Measurements from ENCODE around the gene GFY. TPM values are rescaled to one million over a fixed set of nuclear protein-coding genes. Genes with fewer than 3 reads are reported as not detected.

The GFY gene
- total RNA-seq, 2 donors from 2014 or later = 0.18 TPM; not detected in 1

DNA sequence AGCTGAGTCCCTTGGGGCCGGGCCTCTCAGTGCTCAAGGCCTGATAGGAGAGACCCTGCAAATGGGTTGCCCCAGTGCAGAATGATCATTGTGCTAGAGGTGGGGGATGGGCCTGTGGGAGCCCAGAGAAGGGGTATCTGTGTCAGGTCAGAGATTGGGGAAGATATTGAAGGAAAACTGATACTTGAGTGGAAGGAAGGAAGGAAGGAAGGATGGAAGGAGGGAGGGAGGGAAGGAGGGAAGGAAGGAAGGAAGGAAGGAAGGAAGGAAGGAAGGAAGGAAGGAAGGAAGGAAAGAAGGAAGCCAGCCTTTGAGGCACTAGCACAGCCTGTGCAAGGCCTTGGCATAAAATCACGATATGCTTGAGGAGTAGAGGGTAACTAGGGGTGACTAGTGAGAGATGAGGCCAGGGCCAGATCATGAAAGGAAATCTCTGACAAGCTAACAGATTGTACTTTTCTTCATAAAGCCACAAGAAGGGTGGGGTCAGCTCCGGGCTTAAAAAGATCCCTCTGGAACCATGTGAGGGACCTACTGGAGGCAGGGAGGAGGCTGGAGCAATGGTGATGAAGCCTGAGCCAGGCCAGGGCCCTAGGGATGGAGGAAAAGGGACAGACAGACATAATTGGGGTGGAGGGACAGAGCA, 13.4 kb upstream of the GFY start:
- no peak overlapping the region for H3K9ac ChIP-seq (ENCODE audit: extremely low read depth, low read length, poor library complexity, severe bottlenecking)
- 93 to 100% methylated on average over 1 to 3 of the region's 3 CpGs for WGBS, 2 experiments (ENCODE audit: insufficient coverage in 1 of 2, insufficient read length in 1 of 2)
- peaks cover 10% of the 10 kb centered on the region for H3K4me1 Mint-ChIP-seq
- no peak overlapping the region for H3K27ac Mint-ChIP-seq
- H3K4me3 ChIP-seq (ENCODE audit: low read length) = no peak overlapping the region
- no peaks in the 10 kb centered on the region for H3K9me3 ChIP-seq (ENCODE audit: control insufficient read depth, low read length)
- no peaks in the 10 kb centered on the region for H3K9me3 Mint-ChIP-seq
- H3K27ac ChIP-seq (ENCODE audit: low read depth, low read length) = no peak overlapping the region
- no peaks in the 10 kb centered on the region for H3K36me3 Mint-ChIP-seq (ENCODE audit: low read depth)
- no peaks in the 10 kb centered on the region for H3K4me1 ChIP-seq (ENCODE audit: control insufficient read depth, insufficient read depth, low read length)
- no peaks in the 10 kb centered on the region for H3K36me3 ChIP-seq (ENCODE audit: control insufficient read depth, insufficient read depth, low read length)
- no peak for TF ChIP-seq CTCF (conservative IDR thresholded peaks at IDR 0.05)
- no peak for DNase-seq
- no peak overlapping the region for H3K4me3 Mint-ChIP-seq
- H3K27me3 ChIP-seq (ENCODE audit: control insufficient read depth, insufficient read depth, low read length, poor library complexity, severe bottlenecking) = no peaks in the 10 kb centered on the region
- H3K27me3 Mint-ChIP-seq (ENCODE audit: insufficient read depth) = peaks cover 9% of the 10 kb centered on the region

DNA sequence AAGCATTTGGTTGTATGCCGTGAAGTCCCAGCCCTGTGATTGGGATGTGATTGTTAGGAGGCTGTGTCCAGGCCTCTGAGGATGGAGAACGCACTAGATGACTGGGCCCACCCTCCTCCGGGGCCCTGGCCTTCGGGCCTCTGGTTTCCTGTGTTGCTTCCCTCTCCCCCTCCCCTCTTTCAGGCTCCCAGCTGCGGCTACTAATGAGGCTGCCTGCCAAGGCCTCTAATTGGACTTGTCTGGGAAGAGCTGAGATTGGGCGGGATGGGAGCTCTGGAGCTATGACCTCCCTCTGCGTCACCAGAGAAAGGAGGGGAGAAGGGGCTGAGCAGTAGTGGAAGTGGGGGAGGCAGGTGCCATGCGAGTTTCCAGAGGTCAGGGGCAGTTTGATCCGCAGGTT, 11.8 kb upstream of the GFY start:
- TF ChIP-seq CTCF (conservative IDR thresholded peaks at IDR 0.05) = no peak
- Histone ChIP-seq H3K9me3 (ENCODE audit: control insufficient read depth, low read length) (no peaks in the 10 kb centered on the region), H3K9ac (ENCODE audit: extremely low read depth, low read length, poor library complexity, severe bottlenecking) (no peak overlapping the region), H3K36me3 (ENCODE audit: control insufficient read depth, insufficient read depth, low read length) (no peaks in the 10 kb centered on the region), H3K4me3 (ENCODE audit: low read length) (no peak overlapping the region), H3K27ac (ENCODE audit: low read depth, low read length) (no peak overlapping the region), H3K4me1 (ENCODE audit: control insufficient read depth, insufficient read depth, low read length) (no peaks in the 10 kb centered on the region), H3K27me3 (ENCODE audit: control insufficient read depth, insufficient read depth, low read length, poor library complexity, severe bottlenecking) (peaks cover 5% of the 10 kb centered on the region)
- H3K27me3 Mint-ChIP-seq (ENCODE audit: insufficient read depth) = peaks cover 8% of the 10 kb centered on the region
- no peaks in the 10 kb centered on the region for H3K9me3 Mint-ChIP-seq
- DNase-seq = no peak
- H3K4me1 Mint-ChIP-seq = peaks cover 10% of the 10 kb centered on the region
- no peak overlapping the region for H3K4me3 Mint-ChIP-seq
- no peaks in the 10 kb centered on the region for H3K36me3 Mint-ChIP-seq (ENCODE audit: low read depth)
- no peak overlapping the region for H3K27ac Mint-ChIP-seq
- 78 to 84% methylated on average over 4 to 9 of the region's 9 CpGs for WGBS, 2 experiments (ENCODE audit: insufficient coverage in 1 of 2, insufficient read length in 1 of 2)

- peaks cover 16% of the 10 kb centered on the region for H3K27me3 Mint-ChIP-seq (ENCODE audit: insufficient read depth)
- no peak for TF ChIP-seq CTCF (conservative IDR thresholded peaks at IDR 0.05)
- Histone ChIP-seq H3K9ac (ENCODE audit: extremely low read depth, low read length, poor library complexity, severe bottlenecking) (no peak overlapping the region), H3K36me3 (ENCODE audit: control insufficient read depth, insufficient read depth, low read length) (no peaks in the 10 kb centered on the region), H3K9me3 (ENCODE audit: control insufficient read depth, low read length) (no peaks in the 10 kb centered on the region), H3K27ac (ENCODE audit: low read depth, low read length) (no peak overlapping the region), H3K4me3 (ENCODE audit: low read length) (no peak overlapping the region), H3K27me3 (ENCODE audit: control insufficient read depth, insufficient read depth, low read length, poor library complexity, severe bottlenecking) (peaks cover 14% of the 10 kb centered on the region), H3K4me1 (ENCODE audit: control insufficient read depth, insufficient read depth, low read length) (no peaks in the 10 kb centered on the region)
- H3K4me3 Mint-ChIP-seq = no peak overlapping the region
- peaks cover 10% of the 10 kb centered on the region for H3K4me1 Mint-ChIP-seq
- H3K36me3 Mint-ChIP-seq (ENCODE audit: low read depth) = no peaks in the 10 kb centered on the region
- WGBS, 2 experiments (ENCODE audit: insufficient coverage in 1 of 2, insufficient read length in 1 of 2) = 87 to 94% methylated on average over 3 of the region's 3 CpGs
- no peak for DNase-seq
- H3K9me3 Mint-ChIP-seq = no peaks in the 10 kb centered on the region
- H3K27ac Mint-ChIP-seq = peak overlapping the region; percentile 25
Measured at GRCh38 chr19:49414256-49414655, 10.9 kb upstream of the GFY start.
